NCI-H446 treated with DMSO at 0.1 percent for 48 hours (cell line): ENCODE measurements around the gene CTAGE9.

Experiments
- DNase-seq: peaks from one replicate; lab custom pipeline; 2025; lab: John Stamatoyannopoulos, UW

The CTAGE9 gene

DNA sequence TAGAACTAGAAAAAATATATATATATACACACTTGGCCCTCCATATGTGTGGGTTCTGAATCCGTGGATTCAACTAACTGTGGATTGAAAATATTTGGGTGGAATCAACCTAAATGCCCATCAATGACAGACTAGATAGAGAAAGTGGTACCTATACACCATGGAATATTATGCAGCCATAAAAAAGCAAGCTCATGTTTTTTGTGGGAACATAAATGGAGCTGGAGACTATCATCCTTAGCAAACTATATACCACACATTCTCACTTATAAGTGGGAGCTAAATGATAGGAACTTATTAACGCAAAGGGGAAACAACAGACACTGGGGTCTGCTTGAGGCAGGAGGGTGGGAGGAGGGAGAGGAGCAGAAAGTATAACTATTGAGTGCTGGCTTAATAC, 37.6 kb downstream of the CTAGE9 start:
- no peak for DNase-seq

DNA sequence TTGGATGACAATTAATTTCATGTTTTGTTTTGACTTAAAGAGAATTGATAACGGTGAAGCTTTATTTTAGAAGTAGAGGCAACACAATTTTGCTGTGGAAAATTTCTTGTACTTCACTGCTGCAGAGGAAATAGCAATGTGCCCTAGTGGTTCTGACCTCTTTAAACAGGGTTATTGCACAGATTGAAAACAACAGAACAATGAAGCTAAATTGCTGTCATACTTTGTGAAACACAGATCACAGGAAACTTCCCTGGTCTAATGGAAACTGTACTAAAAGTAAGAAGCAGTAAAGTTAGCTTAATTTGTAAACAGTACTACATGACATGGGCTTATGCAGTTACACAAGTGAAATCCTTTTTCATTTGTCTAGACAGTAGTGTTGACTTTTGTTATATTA, 40.9 kb downstream of the CTAGE9 start:
- no peak for DNase-seq

DNA sequence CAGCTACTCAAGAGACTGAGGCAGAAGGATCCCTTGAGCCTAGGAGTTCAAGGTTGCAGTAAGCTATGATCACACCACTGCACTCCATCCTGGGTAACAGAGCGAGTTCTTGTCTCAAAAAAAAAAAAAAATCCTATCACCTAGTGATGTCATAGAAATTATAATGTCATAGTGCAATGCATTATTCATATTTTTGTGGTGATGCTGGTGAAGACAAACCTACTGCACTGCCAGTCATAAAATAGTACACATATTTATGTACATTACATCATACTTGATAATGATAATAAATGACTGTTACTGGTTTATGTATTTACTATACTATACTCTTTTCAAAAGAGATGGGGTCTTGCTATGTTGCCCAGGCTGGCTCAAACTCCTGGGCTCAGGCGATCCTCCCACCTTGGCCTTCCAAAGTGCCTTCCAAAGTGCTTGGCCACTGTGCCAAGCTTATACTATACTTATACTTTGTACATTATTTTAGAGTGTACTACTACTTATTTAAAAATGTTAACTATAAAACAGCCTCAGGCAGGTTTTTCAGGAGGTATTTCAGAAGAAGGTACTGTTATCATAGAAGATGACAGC, 47.1 kb downstream of the CTAGE9 start:
- no peak for DNase-seq

DNA sequence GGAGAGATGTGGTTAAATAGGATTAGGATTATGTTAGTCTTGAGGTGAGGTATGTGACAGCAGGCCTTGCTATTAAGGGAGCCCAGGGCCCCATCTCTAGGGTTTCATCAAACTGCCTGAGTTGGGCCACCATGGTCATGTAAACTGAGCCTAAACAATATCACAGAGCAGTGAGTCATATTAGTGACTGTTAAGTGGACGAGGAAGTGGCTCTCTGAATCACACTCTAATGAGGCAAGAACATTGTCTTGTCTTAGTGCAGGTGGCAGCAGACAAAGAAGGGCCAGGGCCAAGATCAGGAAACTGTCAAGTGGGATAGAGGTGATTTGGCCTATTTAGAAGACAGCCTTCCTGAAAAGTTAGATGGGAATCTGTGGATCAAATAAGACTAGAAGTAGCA, 50.6 kb downstream of the CTAGE9 start:
- no peak for DNase-seq
